Heart left ventricle (tissue), 13 donors: ENCODE data around the gene MYO1E.

Experiments
- CTCF ChIP-seq, 12 donors: fragments of 200-600 bp; sonication (generic) in 4 of 12; IDR thresholded peaks; one replicate each; pipeline versions ENCODE4 v1.5.0 to v1.8.0; 2018 to 2022; ENCODE audit warnings: antibody characterized with exemption in 12 of 12, mild to moderate bottlenecking in 5 of 12
- POLR2A ChIP-seq, 2 donors: fragments of 450-650 bp; IDR thresholded peaks; one replicate each; pipeline ENCODE4 v1.6.1; 2017; ENCODE audit warnings: antibody characterized with exemption in 2 of 2, mild to moderate bottlenecking in 2 of 2, moderate library complexity in 2 of 2
- donor health status: ischemic (EF 13 %, LVEDD 7.1; RV severe dilation, severe dysfunction).
- donor health status: DM: no; HTN: yes; CAD: no.
- donor health status: DM: no; HTN: no; CAD: no.
- donor health status: ischemic (EF 25% LVEDD 6.9; RV normal size, moderate dysfunction).
- donor health status: ischemic (EF 25% LVEDD 5.7; RV mildly dilated, moderate dysfunction).
- donor health status: ischemic (EF 35%, LVEDD 5.7; RV mildly dilated, moderate dysfunction).
- donor health status: nonischemic (EF 11% LVEDD 7.7; RV severe dilation, severe dysfunction).
- donor health status: DM: yes; HTN: yes; CAD: no.
- donor health status: PGD.
- donor health status: ischemic (EF 29% LVEDD 5.4; RV normal size, mild dysfunction).
- donor health status: nonischemic (EF 23%, LVEDD 6.1; RV moderate dilation, normal function).

- TF ChIP-seq CTCF (IDR thresholded peaks at IDR 0.05) (no peak), POLR2A (IDR thresholded peaks at IDR 0.05) (no peak)
Measured at GRCh38 chr15:59124261-59124660, 248.4 kb downstream of the MYO1E start.
